NCI-H82 treated with DMSO at 0.1 percent for 48 hours (cell line): Measurements from ENCODE around the gene NACC2.
"Not testable (repeated sequence)": the region's sequence is repeated elsewhere in the genome, so short reads cannot be mapped to it uniquely, and the experiment has no call there.

Experiments
- DNase-seq: peaks from one replicate; lab custom pipeline; 2025; ENCODE audit not compliant: unreplicated experiment; lab: John Stamatoyannopoulos, UW

The NACC2 gene

DNA sequence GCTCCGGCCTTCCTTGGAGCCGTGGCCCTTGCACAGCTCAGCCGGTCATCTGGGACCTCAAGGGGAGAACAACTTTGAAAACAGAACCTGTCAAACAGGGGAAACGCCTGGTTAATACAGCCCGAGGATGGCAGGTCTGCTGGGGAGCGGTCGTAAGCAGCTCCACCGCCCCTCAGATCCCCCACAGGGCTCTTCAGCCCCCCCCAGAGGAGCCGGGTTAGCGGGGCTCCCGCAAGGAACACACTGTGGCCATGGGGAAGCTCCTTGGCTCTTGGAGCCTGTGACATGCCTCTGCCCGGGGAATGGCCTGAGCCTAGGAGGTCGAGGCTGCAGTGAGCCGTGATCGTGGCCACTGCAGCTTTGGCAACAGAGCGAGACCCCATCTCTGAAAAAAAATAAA, 16.8 kb upstream of the NACC2 start:
- no peak for DNase-seq

DNA sequence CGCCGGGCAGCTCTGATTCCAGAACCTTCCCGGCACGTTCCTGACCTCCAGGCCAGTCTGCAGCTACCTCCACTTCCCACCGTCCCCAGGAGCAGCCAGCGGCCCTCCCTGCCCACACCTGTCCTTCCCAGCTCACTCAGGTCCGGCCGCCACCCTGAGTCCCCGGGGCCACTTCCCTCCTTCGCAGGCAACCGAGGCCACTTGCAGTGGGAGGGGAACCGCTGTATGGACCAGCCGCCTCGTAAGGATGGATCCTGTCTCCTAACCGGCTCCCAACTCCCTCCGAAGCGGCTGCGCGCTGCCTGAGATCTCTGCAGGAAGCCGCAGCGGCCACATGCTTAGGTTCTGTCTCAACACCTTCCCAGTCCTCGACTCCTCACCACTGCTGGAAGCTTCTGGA, 16.1 kb upstream of the NACC2 start:
- no peak for DNase-seq

- no peak for DNase-seq
Observed at GRCh38 chr9:136110082-136111061, 15.3 kb upstream of the NACC2 start.

DNA sequence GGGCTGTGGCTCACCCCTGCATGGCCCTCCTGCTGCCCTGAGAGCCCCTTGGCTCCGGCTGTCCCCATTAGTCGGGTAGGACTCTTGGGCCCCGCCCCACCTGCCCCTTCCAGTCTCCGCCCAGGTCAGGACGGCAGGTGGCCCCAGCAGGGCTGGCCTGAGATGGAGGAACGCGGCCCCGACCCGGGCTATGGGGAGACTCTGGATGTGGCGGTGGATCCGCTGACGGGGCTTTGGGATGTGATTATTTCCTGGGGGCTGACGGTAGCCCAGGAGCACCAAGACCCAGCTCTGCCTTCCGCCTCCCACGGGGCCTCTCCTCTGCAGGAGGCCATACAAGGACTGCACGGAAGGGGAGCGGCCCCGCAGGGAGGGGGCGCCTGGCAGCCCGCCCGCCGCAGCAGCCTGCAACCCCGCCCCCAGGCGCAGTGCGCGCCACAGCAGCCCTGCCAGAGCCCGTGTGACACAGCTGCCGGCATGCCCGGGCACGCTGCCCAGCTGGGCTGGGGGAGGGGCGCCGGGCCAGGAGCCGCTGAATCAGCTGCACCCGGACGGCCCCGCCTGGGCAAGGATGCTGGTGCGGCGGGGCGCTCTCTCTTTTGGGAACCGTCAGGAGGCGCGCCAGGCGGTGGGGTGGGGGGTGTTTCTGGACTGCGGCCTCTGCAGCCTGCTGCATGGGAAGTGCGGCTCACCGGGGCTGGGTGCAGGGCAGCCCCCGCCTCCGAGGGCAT, 14.4 kb upstream of the NACC2 start:
- peak; percentile 33 for DNase-seq

GRCh38 chr9:136108648-136109266, 13.7 kb upstream of the NACC2 start:
- no peak for DNase-seq

- DNase-seq = no peak
Observed at GRCh38 chr9:136107953-136108647, 13.0 kb upstream of the NACC2 start.

DNA sequence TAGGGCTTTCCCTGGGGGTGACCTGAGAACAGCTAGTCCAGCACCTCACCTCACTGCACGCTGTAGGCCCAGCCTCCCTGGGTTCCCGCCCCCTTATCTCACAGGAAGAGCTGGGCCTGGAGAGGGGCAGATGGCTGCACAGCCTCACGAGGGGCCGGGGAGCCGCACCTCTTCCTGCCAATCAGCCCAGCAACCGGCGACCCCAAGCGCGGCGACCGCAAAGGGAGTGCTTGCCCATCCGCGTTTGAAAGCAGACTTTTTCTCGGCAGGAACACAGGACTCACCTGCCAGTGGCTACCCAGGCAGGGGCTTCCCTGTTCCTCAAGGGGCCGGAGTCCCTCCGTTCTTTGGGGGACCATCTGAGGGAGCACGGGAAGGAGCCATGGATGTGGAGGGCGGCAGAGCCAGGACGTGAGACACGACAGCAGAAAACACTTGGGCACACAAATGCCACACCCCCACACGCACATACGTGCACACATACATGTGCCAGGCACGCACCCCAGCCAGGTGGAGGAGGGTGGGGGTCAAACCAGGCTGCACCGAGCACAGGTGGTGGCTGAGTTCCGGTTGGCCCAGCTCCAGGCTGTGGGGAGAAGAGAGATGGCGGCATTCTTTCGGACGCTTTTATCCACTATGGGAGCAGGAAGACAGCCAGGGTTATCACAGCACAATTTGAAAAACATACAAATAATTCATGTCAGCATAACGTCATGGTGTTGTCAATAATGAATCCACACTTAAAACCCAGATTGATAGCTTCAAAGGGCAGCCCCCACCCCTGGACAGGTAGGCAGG, 12.3 kb upstream of the NACC2 start:
- DNase-seq = no peak

- DNase-seq = no peak
Observed at GRCh38 chr9:136105398-136106135, 10.5 kb upstream of the NACC2 start.

- no peak for DNase-seq
Observed at GRCh38 chr9:136104916-136105315, 9.8 kb upstream of the NACC2 start.

DNA sequence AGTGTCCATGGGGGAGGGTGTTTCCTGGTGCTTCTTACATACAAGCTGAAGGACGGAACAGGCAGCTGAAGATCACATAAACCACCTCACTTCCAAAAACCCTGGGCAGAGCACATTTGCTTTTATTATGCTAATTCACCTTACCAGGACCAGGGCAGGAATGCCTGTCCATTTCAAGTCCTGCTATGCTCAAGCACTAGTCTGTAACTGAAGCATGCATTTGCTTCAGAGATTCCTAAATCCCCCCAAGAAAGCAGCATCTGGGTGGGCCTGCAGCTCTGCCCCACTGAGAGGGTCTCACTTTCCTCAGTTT, 9.4 kb upstream of the NACC2 start:
- DNase-seq = no peak

DNA sequence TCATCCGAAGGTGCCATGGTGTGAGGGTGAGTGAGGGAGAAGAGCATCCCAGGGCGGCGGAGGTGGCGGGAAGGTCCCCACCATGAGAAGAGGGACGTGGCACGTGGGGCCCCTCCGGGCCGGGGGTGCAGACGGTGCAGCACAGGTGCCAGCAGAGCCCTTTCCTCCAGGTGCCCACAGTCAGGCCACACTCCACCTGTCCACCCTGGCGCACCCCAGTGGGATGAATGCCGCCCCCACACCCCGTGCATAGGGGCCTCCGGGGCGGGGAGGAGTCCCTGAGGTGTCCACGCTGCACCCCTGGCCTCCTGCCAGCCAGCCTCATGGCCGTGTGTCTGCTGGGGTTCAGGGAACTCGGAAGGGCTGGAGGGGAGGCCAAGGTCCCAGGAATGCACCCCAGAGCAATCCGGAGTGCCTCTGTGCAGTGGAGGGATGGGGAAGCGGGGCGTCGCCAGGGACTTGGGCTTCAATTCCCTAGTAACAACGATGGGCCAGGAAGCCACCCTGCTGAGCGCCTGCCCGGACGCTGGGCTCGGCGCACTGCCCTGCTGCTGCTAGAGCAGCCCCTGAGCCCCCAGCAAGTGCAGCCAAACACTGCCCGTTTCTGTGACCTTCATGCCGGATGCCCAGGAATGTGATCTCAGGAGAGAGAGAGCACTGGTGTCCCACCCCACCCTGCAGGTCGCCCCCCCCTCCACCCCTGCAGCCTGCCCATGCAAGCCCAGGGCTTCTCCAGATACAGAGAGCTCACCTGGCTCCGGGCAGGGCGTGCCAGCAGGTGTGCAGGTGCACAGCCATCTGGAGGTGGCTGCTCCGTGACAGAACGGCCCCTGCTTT, 8.8 kb upstream of the NACC2 start:
- DNase-seq = no peak

DNA sequence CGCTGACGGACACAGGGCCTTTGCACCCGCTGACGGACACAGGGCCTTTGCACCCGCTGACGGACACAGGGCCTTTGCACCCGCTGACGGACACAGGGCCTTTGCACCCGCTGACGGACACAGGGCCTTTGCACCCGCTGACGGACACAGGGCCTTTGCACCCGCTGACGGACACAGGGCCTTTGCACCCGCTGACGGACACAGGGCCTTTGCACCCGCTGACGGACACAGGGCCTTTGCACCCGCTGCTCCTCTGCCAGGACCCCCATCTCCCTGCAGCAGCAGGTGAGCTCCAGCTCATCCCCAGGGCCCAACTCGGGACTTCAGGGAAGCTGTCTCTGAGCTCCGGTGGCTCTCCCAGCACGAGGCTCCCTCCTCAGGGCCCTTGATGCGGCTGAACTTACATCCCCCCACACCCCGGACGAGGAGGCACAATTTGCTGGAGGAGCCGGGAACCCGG, 6.6 kb upstream of the NACC2 start:
- not testable (repeated sequence) for DNase-seq

GRCh38 chr9:136100700-136101614, 5.9 kb upstream of the NACC2 start:
- no peak for DNase-seq

GRCh38 chr9:136099542-136099941, 4.5 kb upstream of the NACC2 start:
- no peak for DNase-seq

DNA sequence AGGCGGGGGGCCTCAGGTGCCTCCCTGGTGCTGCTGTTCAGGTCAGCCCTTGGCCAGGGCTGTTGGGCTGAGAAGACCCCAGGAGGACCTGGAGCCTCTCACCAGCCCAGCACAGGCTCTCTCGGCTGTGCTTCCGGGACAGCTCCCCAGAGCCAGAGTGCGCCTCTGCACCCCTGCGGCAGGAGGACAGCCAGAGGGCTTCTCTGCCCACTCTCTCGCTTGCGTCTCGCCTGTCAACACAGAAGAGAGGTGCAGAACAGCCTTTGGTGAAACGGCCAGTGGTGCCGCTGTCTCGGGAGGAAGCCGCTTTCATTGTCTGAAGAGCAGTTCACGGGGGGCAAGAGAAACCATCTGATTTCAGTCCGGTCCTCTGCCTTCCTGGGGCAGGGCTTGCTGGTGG, 3.8 kb upstream of the NACC2 start:
- no peak for DNase-seq

DNA sequence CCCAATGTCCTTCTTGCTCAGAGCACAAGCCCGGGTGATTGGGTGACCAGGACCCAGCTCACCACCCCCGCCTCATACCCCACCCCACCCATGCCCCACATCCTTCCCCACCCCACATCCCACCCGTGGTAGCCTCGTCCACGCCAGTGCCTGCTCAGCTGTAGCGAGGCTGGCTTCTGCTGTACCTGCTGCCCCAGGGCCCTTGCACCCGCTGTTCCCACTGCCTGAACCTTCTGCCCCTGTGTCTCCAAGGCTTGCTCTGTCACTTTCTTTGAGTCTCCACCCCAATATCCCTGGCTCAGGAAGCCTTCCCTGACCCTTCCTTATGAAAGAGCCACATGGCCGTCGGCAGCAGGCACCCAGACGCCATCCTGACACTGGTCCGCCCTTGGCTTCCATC, 3.1 kb upstream of the NACC2 start:
- no peak for DNase-seq

- no peak for DNase-seq
Observed at GRCh38 chr9:136096505-136097001, 1.5 kb upstream of the NACC2 start.
